Naive thymus-derived CD8-positive, alpha-beta T cell (primary cell): ENCODE data around the gene CHCHD6. TPM values are rescaled to one million over a fixed set of nuclear protein-coding genes. Genes with fewer than 3 reads are reported as not detected.
A peak's percentile ranks its signal among the peaks of the same experiment; 100 is the strongest.

Experiments
- ATAC-seq, 2 donors: fragments of 150-1000 bp; cut with Tn5 transposase in 1 of 2; sonication (Bioruptor Pico), chemical (Tn5 transposase) in 1 of 2; 1 replicate in 1 of 2; 2 replicates in 1 of 2; pipeline ENCODE4 v1.10.0; 2021; ENCODE audit warnings: mild to moderate bottlenecking in 2 of 2, moderate library complexity in 2 of 2
- POLR2A ChIA-PET: fragments of 350-600 bp; sonication (Branson Sonifier 250); formaldehyde crosslinking; loops from one replicate; lab custom pipeline; 2021; ENCODE audit warnings: antibody characterized with exemption; lab: Charles Lee
- DNase-seq, 10 donors: peaks; one replicate each; pipeline versions ENCODE4 v3.0.0 to v3.0.0-alpha.2; 2020 to 2022
- H3K27ac Mint-ChIP-seq, 10 donors: one replicate each; pipeline ENCODE4 v1.8.0; 2020 to 2022; ENCODE audit warnings: mild to moderate bottlenecking in 10 of 10, mixed read lengths in 10 of 10, moderate library complexity in 4 of 10, inconsistent platforms in 1 of 10
- H3K27me3 Mint-ChIP-seq, 5 donors: one replicate each; pipeline ENCODE4 v1.8.0; 2021 to 2022; ENCODE audit warnings: mixed read lengths in 5 of 5
- H3K36me3 Mint-ChIP-seq, 3 donors: one replicate each; pipeline ENCODE4 v1.8.0; 2020 to 2022; ENCODE audit warnings: mixed read lengths in 3 of 3, mild to moderate bottlenecking in 2 of 3, inconsistent platforms in 1 of 3
- H3K4me1 Mint-ChIP-seq, 4 donors: one replicate each; pipeline ENCODE4 v1.8.0; 2021 to 2022; ENCODE audit warnings: mixed read lengths in 4 of 4
- H3K4me3 Mint-ChIP-seq, 10 donors: one replicate each; pipeline ENCODE4 v1.8.0; 2020 to 2022; ENCODE audit warnings: mild to moderate bottlenecking in 10 of 10, mixed read lengths in 10 of 10, moderate library complexity in 6 of 10, inconsistent platforms in 1 of 10
- H3K9me3 Mint-ChIP-seq, 9 donors: one replicate each; pipeline ENCODE4 v1.8.0; 2020 to 2022; ENCODE audit warnings: mixed read lengths in 9 of 9, mild to moderate bottlenecking in 3 of 9, inconsistent platforms in 1 of 9, moderate library complexity in 1 of 9
- polyA plus RNA-seq, 3 donors: library from polyadenylated mRNA; unstranded; fragments of 300-500 nt; fragmentation: Illumina TruSeq; gene quantifications; one replicate each; pipeline ENCODE4 v1.2.3, GENCODE V29; 2021
- total RNA-seq, 8 experiments: library from RNA in 2 of 8; stranded (reverse) in 2 of 8; gene quantifications; one replicate each; pipeline ENCODE4 v1.2.3 and lab custom pipeline; 2021 to 2026

CHCHD6 gene
- total and polyA plus RNA-seq, 5 experiments from 2014 or later, result 7.8 to 16.9 (median 11.3) TPM

DNA sequence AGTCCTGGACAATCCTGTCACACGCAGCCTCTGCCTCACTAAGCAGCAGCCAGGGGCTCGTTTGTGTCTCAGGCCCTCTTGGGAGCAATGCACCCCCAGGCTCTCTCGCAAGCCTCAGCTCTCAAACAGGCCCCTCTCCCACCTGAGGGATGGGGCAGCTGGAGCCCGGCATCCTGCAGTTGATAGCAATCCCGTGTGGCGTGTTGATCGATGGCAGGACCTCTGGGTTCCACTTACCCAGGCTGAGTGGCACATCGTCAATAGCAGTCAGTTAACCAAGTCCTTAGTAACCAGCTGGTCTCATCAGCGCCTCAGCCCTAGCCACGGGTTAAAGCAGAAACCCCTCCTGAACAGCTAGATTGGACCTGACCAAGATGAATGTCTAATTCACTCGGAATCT, 242.4 kb downstream of the CHCHD6 start:
- DNase-seq (no peak), ATAC-seq (no peak)
- no peak overlapping the region for H3K27ac Mint-ChIP-seq
- POLR2A ChIA-PET, result no interaction called here
- no peak overlapping the region for H3K4me3 Mint-ChIP-seq
- peaks cover 2 to 22% (median 7%) of the 10 kb centered on the region in 3 donors for H3K36me3 Mint-ChIP-seq
- H3K4me1 Mint-ChIP-seq, result peaks cover 5 to 15% (median 8%) of the 10 kb centered on the region in 4 donors
- H3K9me3 Mint-ChIP-seq, result no peaks in the 10 kb centered on the region
- no peaks in the 10 kb centered on the region for H3K27me3 Mint-ChIP-seq

DNA sequence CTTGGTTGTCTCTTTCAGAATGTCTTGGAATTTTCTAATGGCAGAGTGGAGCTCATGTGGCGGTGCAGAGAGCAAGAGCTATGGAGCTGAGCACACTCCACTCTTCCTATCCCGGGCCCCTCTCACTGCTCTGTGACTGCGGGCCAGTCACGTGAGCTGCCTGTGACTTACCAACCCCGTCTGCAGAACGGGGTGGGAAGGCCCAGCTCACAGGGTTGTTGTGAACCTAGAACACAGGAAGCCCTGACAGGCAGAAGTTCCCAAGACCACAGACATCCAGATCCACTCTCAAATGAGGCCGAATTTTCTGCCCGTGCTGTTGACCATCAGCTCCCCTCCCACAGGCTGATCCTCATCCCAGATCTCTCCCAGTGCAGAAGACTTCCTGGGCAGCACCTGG, 243.4 kb downstream of the CHCHD6 start:
- H3K27me3 Mint-ChIP-seq, result no peaks in the 10 kb centered on the region
- no peaks in the 10 kb centered on the region for H3K9me3 Mint-ChIP-seq
- peaks cover 5 to 15% (median 8%) of the 10 kb centered on the region in 4 donors for H3K4me1 Mint-ChIP-seq
- H3K36me3 Mint-ChIP-seq, result peaks cover 2 to 18% (median 3%) of the 10 kb centered on the region in 3 donors
- DNase-seq, result no peak
- POLR2A ChIA-PET, result no interaction called here
- peak overlapping the region in 3 of 10 donors; percentile 32 to 89 (median 58) for H3K27ac Mint-ChIP-seq
- ATAC-seq, result peak in 1 of 2 donors; percentile 54
- no peak overlapping the region for H3K4me3 Mint-ChIP-seq

DNA sequence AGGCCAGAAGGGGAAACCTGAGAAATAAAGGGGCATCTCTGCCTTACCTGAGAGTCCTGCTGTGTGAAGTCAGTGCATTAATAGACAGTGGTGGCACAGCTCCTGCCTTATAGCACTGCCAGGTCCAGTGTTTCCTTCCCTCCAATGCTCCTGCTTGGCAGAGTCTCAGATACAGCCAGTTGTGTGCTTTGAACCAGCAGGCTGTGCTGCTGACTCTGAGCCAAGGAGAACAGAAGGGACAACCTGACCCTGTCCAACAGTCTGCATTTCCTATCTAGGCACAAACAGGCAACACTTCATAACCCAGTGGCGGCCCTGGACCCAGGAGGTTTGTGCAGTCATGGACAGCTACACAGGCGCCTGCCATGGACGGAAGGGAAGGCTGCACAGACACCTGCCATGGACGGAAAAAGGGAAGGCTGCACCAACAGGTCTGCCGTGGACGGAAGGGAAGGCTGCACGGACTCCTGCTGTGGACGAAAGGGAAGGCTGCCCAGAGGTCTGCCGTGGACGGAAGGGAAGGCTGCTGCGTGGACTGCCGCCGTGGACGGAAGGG, 245.0 kb downstream of the CHCHD6 start:
- no peak overlapping the region for H3K4me3 Mint-ChIP-seq
- ATAC-seq (no peak), DNase-seq (peak in 1 of 10 donors; percentile 40)
- H3K4me1 Mint-ChIP-seq, result peaks cover 4 to 13% (median 8%) of the 10 kb centered on the region in 4 donors
- peak overlapping the region in 1 of 10 donors; percentile 49 for H3K27ac Mint-ChIP-seq
- POLR2A ChIA-PET, result no interaction called here
- H3K36me3 Mint-ChIP-seq, result peaks cover 0 to 18% (median 2%) of the 10 kb centered on the region in 3 donors
- no peaks in the 10 kb centered on the region for H3K9me3 Mint-ChIP-seq
- H3K27me3 Mint-ChIP-seq, result no peaks in the 10 kb centered on the region

DNA sequence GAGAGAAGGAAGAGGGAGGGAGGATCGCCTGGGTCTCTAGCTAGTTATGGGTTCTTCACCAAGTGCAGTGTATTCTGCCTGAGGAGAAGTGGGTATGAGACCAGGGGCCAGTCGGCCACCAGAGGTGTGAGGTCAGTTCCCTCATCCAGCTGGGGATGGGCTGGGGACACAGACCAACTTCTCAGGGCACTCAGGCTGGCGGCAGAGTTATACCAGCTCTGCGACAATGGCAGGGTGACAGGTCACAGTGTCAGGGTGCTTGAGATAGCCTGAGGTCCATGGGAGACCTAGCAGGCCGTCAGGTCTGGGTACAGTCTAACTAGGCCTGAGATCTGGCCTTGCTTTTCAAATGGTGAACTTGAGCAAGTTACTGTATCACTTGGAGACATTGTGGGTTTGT, 247.5 kb downstream of the CHCHD6 start:
- POLR2A ChIA-PET, result no interaction called here
- Mint-ChIP-seq H3K27me3 (no peaks in the 10 kb centered on the region), H3K4me3 (no peak overlapping the region), H3K36me3 (peaks cover 0 to 18% (median 2%) of the 10 kb centered on the region in 3 donors), H3K27ac (no peak overlapping the region), H3K9me3 (no peaks in the 10 kb centered on the region), H3K4me1 (peaks cover 4 to 7% (median 5%) of the 10 kb centered on the region in 4 donors)
- ATAC-seq, result no peak
- DNase-seq, result peak in 1 of 10 donors; percentile 32

DNA sequence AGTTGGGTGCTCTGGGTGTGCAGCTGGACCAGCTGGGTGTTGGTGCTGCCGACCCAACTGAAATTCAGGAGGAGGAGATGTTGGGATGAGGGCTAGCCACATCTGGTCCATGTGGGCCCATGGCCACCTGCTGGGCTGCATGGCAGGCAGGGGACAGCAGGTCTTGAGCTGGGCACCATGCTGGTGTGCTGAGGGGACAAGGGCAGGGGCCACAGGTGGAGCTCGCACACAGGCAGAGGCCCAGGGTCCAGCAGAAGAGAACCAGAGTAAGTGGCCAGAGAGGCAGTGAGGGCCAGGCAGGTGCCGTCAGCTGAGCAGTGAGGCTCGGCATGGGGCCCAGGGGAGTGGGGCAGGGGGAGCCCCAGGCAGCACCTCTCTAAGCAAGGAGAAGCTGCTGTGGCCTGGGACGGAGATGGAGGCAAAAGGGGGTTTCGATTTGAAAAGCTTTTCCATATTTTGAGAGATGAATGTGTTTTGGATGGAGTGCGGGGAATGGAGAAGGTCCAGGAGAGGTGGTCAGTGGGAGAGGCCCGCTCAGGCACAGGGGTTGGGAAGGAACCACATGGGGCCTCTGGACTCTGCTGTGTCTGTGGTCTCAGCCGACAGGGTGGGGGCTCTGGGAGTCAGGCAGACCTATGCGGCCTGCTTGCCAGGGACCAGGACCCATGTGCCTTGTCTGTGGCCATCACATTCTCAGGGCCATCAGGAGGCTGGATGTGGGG, 248.4 kb downstream of the CHCHD6 start:
- DNase-seq (peak in 1 of 10 donors; percentile 38), ATAC-seq (no peak)
- Mint-ChIP-seq H3K4me1 (peaks cover 0 to 2% (median 1%) of the 10 kb centered on the region in 4 donors), H3K36me3 (peaks cover 0 to 15% (median 2%) of the 10 kb centered on the region in 3 donors), H3K27ac (no peak overlapping the region), H3K27me3 (no peaks in the 10 kb centered on the region), H3K4me3 (no peak overlapping the region), H3K9me3 (no peaks in the 10 kb centered on the region)
- POLR2A ChIA-PET, result no interaction called here

DNA sequence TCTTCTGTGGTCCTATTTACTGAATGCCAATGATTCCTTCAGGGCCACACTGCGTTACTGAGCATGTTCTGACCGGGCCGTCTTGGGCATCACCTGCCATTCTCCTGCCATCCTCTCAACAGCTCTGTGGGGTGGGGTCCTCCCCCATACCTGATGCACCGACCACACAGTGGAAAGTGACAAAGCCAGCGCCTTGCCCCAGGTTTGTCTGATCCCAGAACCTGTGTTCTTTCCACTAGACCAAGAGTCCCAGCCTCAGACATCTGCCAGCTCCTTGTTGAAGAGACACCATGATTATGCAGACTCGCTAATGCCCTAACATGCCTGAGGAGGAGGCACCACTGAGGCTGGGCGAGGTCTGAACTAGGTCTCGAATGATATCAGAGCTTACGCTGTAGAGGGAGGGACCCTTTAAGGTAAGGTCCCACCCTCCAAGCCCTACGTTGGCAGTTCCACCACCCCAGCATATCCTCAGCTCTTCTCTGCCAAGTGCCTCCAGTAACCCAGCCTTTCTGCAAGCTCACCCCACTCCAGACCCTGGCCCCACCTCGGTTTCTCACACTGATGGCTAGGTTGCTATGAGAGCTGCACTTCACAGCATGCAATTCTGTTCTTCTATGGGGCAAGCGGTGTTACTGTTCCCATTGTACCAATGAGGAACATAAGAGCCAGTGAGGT, 249.1 kb downstream of the CHCHD6 start:
- H3K27ac Mint-ChIP-seq, result no peak overlapping the region
- POLR2A ChIA-PET, result no interaction called here

DNA sequence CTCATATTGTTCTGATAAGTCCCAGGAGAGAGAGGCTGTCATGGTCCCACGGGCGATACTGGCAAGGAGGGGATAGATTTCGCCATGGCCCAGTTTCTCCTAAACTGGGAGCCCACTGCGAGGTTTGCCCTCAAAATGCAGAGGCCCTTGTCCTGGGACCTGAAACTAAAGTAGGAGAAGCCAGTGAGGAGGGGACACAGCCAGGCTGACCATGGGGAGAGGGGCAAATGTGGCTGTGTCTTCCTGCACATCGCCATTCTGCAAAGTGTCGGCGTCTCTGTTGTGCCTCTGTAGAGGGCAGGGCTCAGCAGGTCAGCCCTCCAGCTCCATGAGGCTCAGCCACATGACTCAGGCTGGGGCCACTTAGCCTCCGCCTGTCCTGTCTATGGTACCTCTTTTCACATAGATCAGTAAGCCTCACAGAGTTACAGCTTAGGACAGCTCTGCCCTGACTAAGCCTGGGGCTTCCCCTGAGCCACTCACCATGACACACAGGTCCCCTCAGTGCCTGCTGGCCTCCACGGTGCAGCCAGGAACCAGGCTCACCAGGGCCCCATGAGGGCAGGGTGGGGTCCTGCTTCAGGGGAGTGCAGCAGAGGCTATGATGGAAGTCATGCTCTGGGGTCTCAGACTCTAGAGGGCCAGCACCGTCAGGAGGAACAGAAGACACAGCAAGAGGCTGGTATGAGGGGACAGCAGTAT, 250.3 kb downstream of the CHCHD6 start:
- Mint-ChIP-seq H3K4me1 (no peaks in the 10 kb centered on the region), H3K4me3 (no peak overlapping the region), H3K36me3 (peaks cover 0 to 4% (median 4%) of the 10 kb centered on the region in 3 donors), H3K27me3 (no peaks in the 10 kb centered on the region), H3K27ac (peak overlapping the region in 2 of 10 donors; percentile 43), H3K9me3 (no peaks in the 10 kb centered on the region)
- ATAC-seq, result no peak
- DNase-seq, result peak in 1 of 10 donors; percentile 57
- POLR2A ChIA-PET, result no interaction called here

More for the DNA sequence above, 249.1 kb downstream of the CHCHD6 start:
- DNase-seq, result peak in 1 of 10 donors; percentile 28
- no peaks in the 10 kb centered on the region for H3K27me3 Mint-ChIP-seq
- peaks cover 0 to 10% (median 2%) of the 10 kb centered on the region in 3 donors for H3K36me3 Mint-ChIP-seq
- ATAC-seq, result no peak
- H3K4me3 Mint-ChIP-seq, result no peak overlapping the region
- no peaks in the 10 kb centered on the region for H3K9me3 Mint-ChIP-seq
- H3K4me1 Mint-ChIP-seq, result no peaks in the 10 kb centered on the region

DNA sequence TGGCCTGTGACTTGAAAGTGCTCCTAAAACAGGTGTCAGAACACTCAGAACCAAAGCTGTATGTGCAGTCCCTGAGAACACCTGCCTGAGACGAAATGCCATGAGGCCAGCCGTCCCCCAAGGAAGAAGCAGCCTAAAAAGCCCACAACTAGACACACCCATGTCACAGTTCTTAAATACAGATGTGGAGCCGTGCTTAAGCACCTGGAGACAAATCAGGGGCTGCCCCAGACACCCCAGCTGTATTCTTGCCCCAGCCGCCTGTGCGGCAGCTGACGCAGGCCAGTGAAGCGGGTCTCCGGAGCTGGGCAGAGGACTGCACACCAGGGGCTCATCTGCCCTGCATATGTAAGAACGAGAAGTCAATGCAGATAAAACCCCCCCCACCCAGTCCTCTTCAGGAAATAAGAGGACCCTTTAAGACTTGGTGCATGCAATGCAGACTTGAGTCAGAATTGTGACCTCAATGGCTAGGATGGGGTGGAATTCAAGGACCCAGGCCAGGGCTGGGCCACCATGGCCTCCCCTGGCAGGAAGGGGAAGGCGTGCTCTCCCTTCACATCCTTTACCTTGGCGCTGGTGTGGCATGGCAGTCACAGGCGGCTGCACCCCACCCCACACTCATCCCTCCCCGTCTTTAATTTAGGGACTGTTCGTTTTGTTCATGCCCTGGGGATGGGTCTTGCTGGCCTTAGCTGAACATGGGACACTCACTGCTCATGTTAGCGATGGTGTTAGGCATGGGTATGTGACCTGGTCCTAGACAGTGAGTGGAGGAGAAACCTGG, 251.2 kb downstream of the CHCHD6 start:
- no peak for ATAC-seq
- H3K27ac Mint-ChIP-seq, result no peak overlapping the region
- peaks cover 0 to under 1% (median 0%) of the 10 kb centered on the region in 4 donors for H3K4me1 Mint-ChIP-seq
- POLR2A ChIA-PET, result no interaction called here
- DNase-seq, result peak in 1 of 10 donors; percentile 47
- H3K4me3 Mint-ChIP-seq, result no peak overlapping the region
- H3K9me3 Mint-ChIP-seq, result no peaks in the 10 kb centered on the region
- H3K36me3 Mint-ChIP-seq, result peaks cover 0 to 4% (median 4%) of the 10 kb centered on the region in 3 donors
- H3K27me3 Mint-ChIP-seq, result no peaks in the 10 kb centered on the region

DNA sequence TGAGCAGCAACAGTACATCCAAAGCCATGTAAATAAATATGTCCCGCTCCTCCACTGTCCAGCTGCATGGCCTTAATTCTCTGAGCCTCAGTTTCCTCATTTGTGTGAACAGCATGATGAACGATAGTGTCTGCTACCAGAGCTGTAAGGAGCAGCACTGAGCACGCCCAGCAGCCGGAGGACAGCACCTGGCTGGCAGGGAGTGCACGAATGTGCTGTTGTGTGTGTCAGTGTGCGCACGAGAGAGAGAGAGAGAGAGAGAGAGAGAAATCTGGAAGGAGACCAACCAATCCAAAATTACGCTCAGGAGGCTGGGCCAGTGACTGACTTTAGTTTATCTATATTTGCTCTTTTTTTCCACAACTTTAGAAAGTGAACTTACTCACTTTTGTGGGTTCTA, 252.3 kb downstream of the CHCHD6 start:
- DNase-seq (peak in 1 of 10 donors; percentile 40), ATAC-seq (no peak)
- Mint-ChIP-seq H3K4me1 (peaks cover 0 to 2% (median 0%) of the 10 kb centered on the region in 4 donors), H3K36me3 (peaks cover 0 to 9% (median 4%) of the 10 kb centered on the region in 3 donors), H3K9me3 (no peaks in the 10 kb centered on the region), H3K4me3 (no peak overlapping the region), H3K27me3 (no peaks in the 10 kb centered on the region), H3K27ac (peak overlapping the region in 3 of 10 donors; percentile 9 to 49 (median 41))
- POLR2A ChIA-PET, result no interaction called here

DNA sequence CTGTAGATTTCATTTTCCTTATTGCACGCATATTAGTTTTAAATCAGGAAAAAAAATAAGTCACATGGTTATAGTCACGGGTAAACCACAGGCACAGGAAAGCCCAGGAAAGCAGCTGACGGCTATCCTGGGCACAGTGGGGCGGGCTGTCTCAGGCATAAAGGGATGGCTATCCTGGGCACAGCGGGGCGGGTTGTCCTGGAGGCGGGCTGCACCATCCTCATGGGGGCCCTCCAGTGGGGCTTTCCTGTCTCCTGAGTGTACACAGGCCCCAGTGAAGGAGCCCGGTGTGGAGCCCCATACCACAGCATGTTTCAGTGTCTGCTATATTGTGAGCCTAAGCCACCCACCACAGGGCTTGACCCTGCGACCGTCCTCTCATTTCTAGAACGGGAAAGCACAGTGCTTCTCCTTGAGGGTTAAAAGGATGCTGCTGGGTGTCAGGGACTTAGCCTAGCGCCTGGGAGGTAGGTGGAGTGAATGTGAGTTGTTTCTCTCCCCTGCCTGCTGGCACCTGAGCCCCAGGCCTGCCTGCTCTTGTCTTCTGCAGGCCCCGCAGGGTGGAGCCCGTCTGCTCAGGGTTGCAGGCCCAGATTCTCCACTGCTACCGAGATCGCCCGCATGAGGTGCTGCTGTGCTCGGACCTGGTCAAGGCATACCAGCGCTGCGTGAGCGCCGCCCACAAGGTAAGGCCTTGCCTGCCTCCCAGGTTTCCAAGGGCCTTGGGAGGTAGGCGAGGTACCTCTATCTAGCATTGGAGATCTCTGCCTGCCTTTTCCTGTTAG, 253.0 kb downstream of the CHCHD6 start:
- no peak overlapping the region for H3K27ac Mint-ChIP-seq
- H3K4me3 Mint-ChIP-seq, result no peak overlapping the region
- POLR2A ChIA-PET, result no interaction called here
- no peaks in the 10 kb centered on the region for H3K27me3 Mint-ChIP-seq
- H3K4me1 Mint-ChIP-seq, result peaks cover 0 to 2% (median 0%) of the 10 kb centered on the region in 4 donors
- peaks cover 0 to 10% (median 4%) of the 10 kb centered on the region in 3 donors for H3K36me3 Mint-ChIP-seq
- DNase-seq (peak in 1 of 10 donors; percentile 30), ATAC-seq (no peak)
- no peaks in the 10 kb centered on the region for H3K9me3 Mint-ChIP-seq
